COLO668 (cell line): ENCODE data around the gene WWC2.
A peak's percentile ranks its signal among the peaks of the same experiment; 100 is the strongest.

ENCODE experiments used
- DNase-seq: peaks from one replicate; lab custom pipeline; 2025; ENCODE audit not compliant: unreplicated experiment; lab: John Stamatoyannopoulos, UW

Gene WWC2

GRCh38 chr4:183326853-183327252 is 227.8 kb downstream of the WWC2 start:
- no peak for DNase-seq

GRCh38 chr4:183327827-183328226 is 228.8 kb downstream of the WWC2 start:
- DNase-seq, result no peak

- no peak for DNase-seq
Measured at GRCh38 chr4:183328832-183329231, 229.8 kb downstream of the WWC2 start.

- no peak for DNase-seq
Measured at GRCh38 chr4:183329244-183329643, 230.2 kb downstream of the WWC2 start.

GRCh38 chr4:183329954-183330742 is 231.1 kb downstream of the WWC2 start:
- DNase-seq, result no peak

GRCh38 chr4:183330841-183331240 is 231.8 kb downstream of the WWC2 start:
- no peak for DNase-seq

- no peak for DNase-seq
Measured at GRCh38 chr4:183332447-183332846, 233.4 kb downstream of the WWC2 start.

GRCh38 chr4:183333202-183333601 is 234.1 kb downstream of the WWC2 start:
- no peak for DNase-seq

- peak; percentile 63 for DNase-seq
Measured at GRCh38 chr4:183333983-183334382, 234.9 kb downstream of the WWC2 start.

GRCh38 chr4:183335369-183335940 is 236.4 kb downstream of the WWC2 start:
- DNase-seq, result no peak

GRCh38 chr4:183337349-183337748 is 238.3 kb downstream of the WWC2 start:
- no peak for DNase-seq

- DNase-seq, result no peak
Measured at GRCh38 chr4:183337833-183338232, 238.8 kb downstream of the WWC2 start.

- DNase-seq, result peak; percentile 33
Measured at GRCh38 chr4:183342541-183343533, 243.8 kb downstream of the WWC2 start.

- no peak for DNase-seq
Measured at GRCh38 chr4:183343730-183344129, 244.7 kb downstream of the WWC2 start.

GRCh38 chr4:183344523-183345255 is 245.6 kb downstream of the WWC2 start:
- DNase-seq, result no peak

- DNase-seq, result no peak
Measured at GRCh38 chr4:183345261-183345660, 246.2 kb downstream of the WWC2 start.

GRCh38 chr4:183347146-183347545 is 248.1 kb downstream of the WWC2 start:
- no peak for DNase-seq

GRCh38 chr4:183347566-183347965 is 248.5 kb downstream of the WWC2 start:
- DNase-seq, result no peak

- no peak for DNase-seq
Measured at GRCh38 chr4:183348136-183348535, 249.1 kb downstream of the WWC2 start.

- no peak for DNase-seq
Measured at GRCh38 chr4:183348706-183349659, 249.9 kb downstream of the WWC2 start.
